GM06990 (cell line): ENCODE measurements around the gene ELAVL4.

Experiments used
- DNase-seq: peaks from one replicate; pipeline ENCODE4 v3.0.0-alpha.2; 2011; ENCODE audit not compliant: insufficient read length; ENCODE audit errors: extremely low read depth
- H3K27me3 ChIP-seq: replicated peaks from 2 replicates; pipeline ENCODE4 v1.6.0; 2011; ENCODE audit warnings: low read length; ENCODE audit not compliant: control insufficient read depth, insufficient read depth
- H3K36me3 ChIP-seq: 2 replicates; pipeline ENCODE4 v1.5.1; 2011; ENCODE audit warnings: low read length; ENCODE audit not compliant: control insufficient read depth, insufficient read depth
- H3K4me3 ChIP-seq: replicated peaks from 2 replicates; pipeline ENCODE4 v1.5.1; 2011; ENCODE audit warnings: low read depth, mild to moderate bottlenecking, control low read depth, low read length
- CTCF ChIP-seq: IDR thresholded peaks from 2 replicates; pipeline ENCODE4 v1.5.1; 2011; ENCODE audit warnings: low read length, control low read depth, mild to moderate bottlenecking, inconsistent platforms; ENCODE audit not compliant: insufficient read depth, poor library complexity, severe bottlenecking

Gene ELAVL4

GRCh38 chr1:50209749-50210148 lies 101.0 kb downstream of the ELAVL4 start:
- H3K27me3 ChIP-seq: no peaks in the 10 kb centered on the region; the same call in 1 of the 2 replicates
- DNase-seq: no peak

GRCh38 chr1:50213505-50213904 lies 104.8 kb downstream of the ELAVL4 start:
- no peak overlapping the region for H3K4me3 ChIP-seq
- no peak for DNase-seq
- no peaks in the 10 kb centered on the region for H3K36me3 ChIP-seq
- no peak for TF ChIP-seq CTCF
- H3K27me3 ChIP-seq: no peaks in the 10 kb centered on the region; the same call in 1 of the 2 replicates

More at GRCh38 chr1:50209749-50210148, 101.0 kb downstream of the ELAVL4 start:
- no peak for TF ChIP-seq CTCF
- Histone ChIP-seq H3K36me3 (no peaks in the 10 kb centered on the region), H3K4me3 (no peak overlapping the region)

- Histone ChIP-seq H3K27me3 (no peaks in the 10 kb centered on the region), H3K36me3 (no peaks in the 10 kb centered on the region), H3K4me3 (no peak overlapping the region)
- DNase-seq: no peak
- TF ChIP-seq CTCF: no peak
Observed at GRCh38 chr1:50214717-50215116, 106.0 kb downstream of the ELAVL4 start.

- no peak for DNase-seq
- Histone ChIP-seq H3K27me3 (no peaks in the 10 kb centered on the region), H3K36me3 (no peaks in the 10 kb centered on the region), H3K4me3 (no peak overlapping the region)
- TF ChIP-seq CTCF: no peak
Observed at GRCh38 chr1:50218344-50219120, 109.8 kb downstream of the ELAVL4 start.

- Histone ChIP-seq H3K36me3 (no peaks in the 10 kb centered on the region), H3K4me3 (no peak overlapping the region), H3K27me3 (no peaks in the 10 kb centered on the region)
- no peak for DNase-seq
- TF ChIP-seq CTCF: no peak
Observed at GRCh38 chr1:50228871-50229384, 120.2 kb downstream of the ELAVL4 start.

- DNase-seq: no peak
- Histone ChIP-seq H3K36me3 (no peaks in the 10 kb centered on the region), H3K27me3 (no peaks in the 10 kb centered on the region), H3K4me3 (no peak overlapping the region)
- TF ChIP-seq CTCF: no peak
Observed at GRCh38 chr1:50231209-50231608, 122.5 kb downstream of the ELAVL4 start.
